Central memory CD8-positive, alpha-beta T cell (primary cell): ENCODE data around the gene ZBTB2.
"Not testable (repeated sequence)": the region's sequence is repeated elsewhere in the genome, so short reads cannot be mapped to it uniquely, and the experiment has no call there.

Source experiments
- ATAC-seq: fragments of 150-1000 bp; cut with Tn5 transposase; replicated peaks from 2 replicates; pipeline ENCODE4 v1.10.0; 2022; ENCODE audit warnings: mild to moderate bottlenecking, moderate FRiP score, moderate number of reproducible peaks; ENCODE audit not compliant: poor library complexity, severe bottlenecking; ENCODE audit errors: extremely low read depth
- DNase-seq, 2 donors: peaks; one replicate each; pipeline ENCODE4 v3.0.0; 2021; ENCODE audit warnings: low spot score in 2 of 2
- H3K27ac Mint-ChIP-seq: one replicate; pipeline ENCODE4 v1.8.0; 2022; ENCODE audit warnings: low read depth, mild to moderate bottlenecking, moderate library complexity, mixed read lengths
- H3K27me3 Mint-ChIP-seq: one replicate; pipeline ENCODE4 v1.8.0; 2022; ENCODE audit warnings: mixed read lengths
- H3K36me3 Mint-ChIP-seq: one replicate; pipeline ENCODE4 v1.8.0; 2022; ENCODE audit warnings: mild to moderate bottlenecking, moderate library complexity, mixed read lengths; ENCODE audit not compliant: insufficient read depth
- H3K4me1 Mint-ChIP-seq: one replicate; pipeline ENCODE4 v1.8.0; 2022; ENCODE audit warnings: mixed read lengths
- H3K4me3 Mint-ChIP-seq: one replicate; pipeline ENCODE4 v1.8.0; 2022; ENCODE audit warnings: mild to moderate bottlenecking, moderate library complexity, mixed read lengths
- H3K9me3 Mint-ChIP-seq: one replicate; pipeline ENCODE4 v1.8.0; 2022; ENCODE audit warnings: mixed read lengths

The ZBTB2 gene

DNA sequence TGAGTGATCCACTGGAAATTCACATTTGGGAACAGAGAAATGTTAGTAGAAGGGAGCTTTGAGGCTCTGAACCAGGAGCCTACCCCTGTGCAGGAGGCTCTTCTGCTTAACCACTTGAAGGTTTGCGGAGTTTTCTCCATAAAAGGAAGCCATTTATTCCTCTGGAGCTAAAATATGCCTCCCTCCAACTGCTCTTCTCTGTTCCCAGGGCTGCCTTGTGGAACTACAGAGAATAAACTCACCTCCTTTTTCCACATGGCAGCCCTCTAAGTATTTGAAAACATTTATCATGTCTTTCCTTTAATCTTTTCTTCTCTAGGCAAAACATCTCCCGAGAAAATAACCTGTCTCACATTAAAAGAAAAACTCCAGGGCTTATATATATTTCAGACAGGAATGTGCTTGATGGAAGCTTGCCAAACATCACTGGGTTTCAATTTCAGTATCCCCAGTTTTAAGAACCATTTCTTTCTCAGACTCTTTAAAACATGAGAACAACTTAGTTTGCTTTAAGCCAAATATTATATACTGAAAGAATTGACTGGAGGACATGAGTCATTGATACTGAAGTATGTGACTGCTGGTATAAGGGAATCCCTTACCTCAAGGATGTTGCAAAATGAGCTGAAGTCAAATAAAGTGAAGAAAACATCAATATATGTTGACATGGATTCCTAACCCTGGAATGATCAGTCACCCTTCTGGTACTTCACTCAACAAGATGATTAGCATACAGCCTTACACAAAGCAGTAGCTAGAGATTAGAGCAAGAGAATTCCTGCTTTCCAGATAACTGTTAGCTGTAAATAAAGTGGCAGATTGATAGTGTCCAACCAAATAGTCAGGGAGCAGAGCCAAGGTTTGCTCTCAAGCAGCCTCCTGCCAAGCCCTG lies 74.0 kb downstream of the ZBTB2 start:
- H3K9me3 Mint-ChIP-seq = peaks cover 6% of the 10 kb centered on the region
- ATAC-seq (no peak), DNase-seq (no peak)
- H3K36me3 Mint-ChIP-seq = no peaks in the 10 kb centered on the region
- H3K4me1 Mint-ChIP-seq = no peaks in the 10 kb centered on the region
- H3K4me3 Mint-ChIP-seq = no peak overlapping the region
- no peak overlapping the region for H3K27ac Mint-ChIP-seq
- H3K27me3 Mint-ChIP-seq = peaks cover 40% of the 10 kb centered on the region

DNA sequence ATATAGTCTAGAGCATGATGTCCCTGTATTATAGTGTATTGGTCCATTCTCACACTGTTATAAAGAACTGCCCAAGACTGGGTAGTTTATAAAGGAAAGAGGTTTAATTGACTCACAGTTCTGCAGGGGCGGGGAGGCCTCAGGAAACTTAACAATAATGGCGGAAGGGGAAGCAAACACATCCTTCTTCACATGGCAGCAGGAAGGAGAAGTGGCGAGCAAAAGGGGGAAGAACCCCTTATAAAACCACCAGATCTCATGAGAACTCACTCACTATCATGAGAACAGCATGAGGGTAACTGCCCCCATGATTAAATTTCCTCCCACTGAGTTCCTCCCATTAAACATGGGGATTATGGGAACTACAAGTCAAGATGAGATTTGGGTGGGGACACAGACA lies 75.7 kb downstream of the ZBTB2 start:
- H3K36me3 Mint-ChIP-seq = not testable (repeated sequence)

More for the DNA sequence above, 75.7 kb downstream of the ZBTB2 start:
- H3K27ac Mint-ChIP-seq, DNase-seq, ATAC-seq, H3K9me3 Mint-ChIP-seq, H3K4me3 Mint-ChIP-seq, H3K4me1 Mint-ChIP-seq: not testable (repeated sequence)
- peaks cover 37% of the 10 kb centered on the region for H3K27me3 Mint-ChIP-seq
